Stomach (tissue), 9 donors: ENCODE results near the gene CPT1B. TPM values are rescaled to one million over a fixed set of nuclear protein-coding genes. Genes with fewer than 3 reads are reported as not detected.

Source experiments
- DNase-seq, 2 donors: peaks; one replicate each; pipeline versions ENCODE4 v3.0.0 to v3.0.0-alpha.2; 2013 to 2019
- H3K27ac ChIP-seq, 5 donors: fragments of 200-600 bp in 4 of 5; sonication (generic) in 4 of 5; one replicate each; pipeline ENCODE4 v1.5.1; 2013 to 2019; ENCODE audit warnings: mild to moderate bottlenecking in 1 of 5, moderate library complexity in 1 of 5
- H3K27me3 ChIP-seq, 3 donors: fragments of 200-600 bp; sonication (generic); one replicate each; pipeline ENCODE4 v1.5.1; 2017 to 2019; ENCODE audit warnings: mixed run types in 1 of 3
- H3K36me3 ChIP-seq, 4 donors: fragments of 200-600 bp; sonication (generic); 1 replicate in 3 of 4; 2 replicates in 1 of 4; pipeline ENCODE4 v1.5.1; 2016 to 2019
- H3K4me1 ChIP-seq, 4 donors: fragments of 200-600 bp; sonication (generic); one replicate each; pipeline ENCODE4 v1.5.1; 2016 to 2019
- H3K4me3 ChIP-seq, 4 donors: fragments of 200-600 bp; sonication (generic) in 3 of 4; one replicate each; pipeline ENCODE4 v1.5.1; 2016 to 2019; ENCODE audit warnings: mild to moderate bottlenecking in 1 of 4
- H3K9me3 ChIP-seq, 4 donors: fragments of 200-600 bp; sonication (generic); one replicate each; pipeline ENCODE4 v1.5.1; 2016 to 2019
- CTCF ChIP-seq, 7 experiments: fragments of 450-650 bp in 4 of 7; fragments of 200-600 bp in 3 of 7; sonication (generic) in 3 of 7; IDR thresholded peaks; one replicate each; pipeline ENCODE4 v1.5.1; 2016 to 2019; ENCODE audit warnings: antibody characterized with exemption in 7 of 7, control low read depth in 2 of 7, mild to moderate bottlenecking in 1 of 7
- EP300 ChIP-seq: sonication (generic); formaldehyde crosslinking; IDR thresholded peaks from one replicate; pipeline ENCODE4 v1.6.1; 2017; ENCODE audit warnings: antibody characterized with exemption
- POLR2A ChIP-seq, 4 donors: fragments of 450-650 bp; IDR thresholded peaks; one replicate each; pipeline ENCODE4 v1.6.1; 2016; ENCODE audit warnings: antibody characterized with exemption in 4 of 4, control low read depth in 2 of 4, mild to moderate bottlenecking in 1 of 4, moderate library complexity in 1 of 4
- POLR2AphosphoS5 ChIP-seq, 3 donors: sonication (generic); formaldehyde crosslinking; IDR thresholded peaks; one replicate each; pipeline ENCODE4 v1.6.1; 2016; ENCODE audit warnings: antibody characterized with exemption in 3 of 3
- WGBS, 5 donors: extraction: QIAGEN DNeasy Blood & Tissue Kit in 3 of 5; methylation state at CpG; one replicate each; pipeline versions ENCODE4 v1.1.5 to v1.1.7; 2013 to 2018; 5-methylcytosine and 5-hydroxymethylcytosine counted together
- intact Hi-C: fragments of 100-400 bp; cut with DNase I; formaldehyde crosslinking; loops from one replicate; pipeline ENCODE4 v1.15.1; 2023; ENCODE audit warnings: low total_unique reads
- polyA plus RNA-seq, 3 donors: library from polyadenylated mRNA; stranded (reverse); fragments of 200-250 nt; gene quantifications; one replicate each; pipeline ENCODE4 v1.2.3, GENCODE V29; 2013
- total RNA-seq, 5 donors: library from RNA; depleted of rRNA; stranded (reverse); fragments of >200 nt; gene quantifications; one replicate each; pipeline versions ENCODE4 v1.1.0 to v1.2.3, GENCODE V29; 2014 to 2016
- donor health status: healthy with polysubstance abuse.
- donor health status: Bipolar disorder and iron deficiency.
- donor health status: healthy.

CPT1B gene
- total and polyA plus RNA-seq, 8 donors: 6.6 to 164 (median 21.0) TPM

- peak within 1 kb of the TSS; percentile 95 to 100 (median 98) for H3K27ac ChIP-seq
- peak; percentile 99 for DNase-seq
- WGBS, 5 donors: 0% methylated on average over 3 to 96 of the region's 96 CpGs
- peak within 1 kb of the TSS; percentile 66 to 82 (median 79) for H3K4me3 ChIP-seq
- H3K4me1 ChIP-seq: peaks cover 32 to 46% (median 37%) of the 10 kb centered on the region in 4 donors
- TF ChIP-seq EP300 (no peak), POLR2AphosphoS5 (IDR thresholded peaks at IDR 0.05) (peak; percentile 6 to 84 (median 72)), CTCF (IDR thresholded peaks at IDR 0.05) (no peak), POLR2A (IDR thresholded peaks at IDR 0.05) (peak in 2 of 4 donors; percentile 3 to 67)
- peaks cover 0 to 8% (median 5%) of the 10 kb centered on the region in 3 donors for H3K27me3 ChIP-seq
- peaks cover 0 to 27% (median 17%) of the 10 kb centered on the region in 4 donors for H3K36me3 ChIP-seq
- intact Hi-C loops: no loop called here
- H3K9me3 ChIP-seq: no peaks in the 10 kb centered on the region
These were observed 4.5 kb upstream of the CPT1B start, which contains the start of gene CHKB for GRCh38 chr22:50582493-50583293. Gene CHKB (minus strand): TSS chr22:50582849. CDS start chr22:50582781, 68 bp downstream.

GRCh38 chr22:50581950-50582492 is 3.8 kb upstream of the CPT1B start:
- DNase-seq: no peak
- intact Hi-C loops: no loop called here
- Histone ChIP-seq H3K36me3 (peaks cover 0 to 27% (median 17%) of the 10 kb centered on the region in 4 donors), H3K4me3 (peak overlapping the region; percentile 66 to 82 (median 79)), H3K4me1 (peaks cover 32 to 46% (median 39%) of the 10 kb centered on the region in 4 donors), H3K9me3 (no peaks in the 10 kb centered on the region), H3K27ac (peak overlapping the region; percentile 95 to 100 (median 98)), H3K27me3 (peaks cover 0 to 15% (median 5%) of the 10 kb centered on the region in 3 donors)
- TF ChIP-seq EP300 (no peak), POLR2AphosphoS5 (IDR thresholded peaks at IDR 0.05) (no peak), POLR2A (IDR thresholded peaks at IDR 0.05) (no peak), CTCF (IDR thresholded peaks at IDR 0.05) (no peak)
- 6 to 10% (median 9%) methylated on average over 19 to 39 of the region's 39 CpGs for WGBS, 5 donors

DNA sequence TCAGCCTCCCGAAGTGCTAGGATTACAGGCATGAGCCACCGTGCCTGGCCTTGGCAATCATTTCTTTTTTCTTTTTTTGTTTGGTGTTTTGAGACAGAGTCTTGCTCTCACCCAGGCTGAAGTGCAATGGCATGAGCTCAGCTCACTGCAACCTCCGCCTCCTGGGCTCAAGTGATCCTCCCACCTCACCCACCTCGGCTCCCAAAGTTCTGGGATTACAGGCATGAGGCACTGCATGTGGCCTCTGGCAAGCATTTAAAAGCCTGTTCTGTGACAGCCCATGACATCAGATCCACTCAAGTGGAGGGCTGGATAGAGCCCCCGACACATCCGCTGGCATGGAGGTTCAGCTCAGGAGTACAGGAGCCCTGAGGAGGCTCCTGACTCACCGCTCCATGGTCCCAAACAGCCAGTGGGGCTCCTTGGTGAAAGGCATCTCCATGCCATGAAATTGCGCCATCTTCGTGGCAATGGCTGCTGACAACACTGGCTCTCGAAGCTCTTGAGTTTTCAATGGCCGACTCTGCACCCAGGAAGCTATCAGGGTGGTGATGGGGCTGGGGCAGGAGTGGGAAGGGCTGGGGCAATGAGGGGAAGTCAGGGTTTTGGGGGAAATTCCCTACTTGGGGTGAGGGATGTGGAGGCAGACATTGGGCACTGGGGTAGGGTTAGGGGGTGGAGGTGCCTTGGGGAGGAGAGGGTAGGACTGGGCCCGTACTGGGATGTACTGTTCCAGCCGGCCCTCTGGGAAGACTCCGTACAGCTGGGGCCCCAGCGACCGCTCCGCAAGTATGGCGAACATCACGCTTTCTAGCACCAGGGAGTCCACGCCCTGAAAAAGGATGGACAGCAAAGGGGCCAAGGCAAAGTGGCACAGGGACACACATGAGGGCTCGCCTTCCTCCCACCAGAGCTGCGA is 3.1 kb upstream of the CPT1B start:
- Histone ChIP-seq H3K36me3 (peaks cover 0 to 27% (median 17%) of the 10 kb centered on the region in 4 donors), H3K4me1 (peaks cover 32 to 46% (median 39%) of the 10 kb centered on the region in 4 donors), H3K4me3 (peak overlapping the region; percentile 66 to 82 (median 79)), H3K9me3 (no peaks in the 10 kb centered on the region), H3K27ac (peak overlapping the region in 4 of 5 donors; percentile 95 to 100 (median 98)), H3K27me3 (peaks cover 0 to 15% (median 5%) of the 10 kb centered on the region in 3 donors)
- no peak for DNase-seq
- 88 to 94% (median 92%) methylated on average over 22 of the region's 22 CpGs for WGBS, 5 donors
- no peak for TF ChIP-seq POLR2AphosphoS5 (IDR thresholded peaks at IDR 0.05)
- TF ChIP-seq EP300: no peak
- TF ChIP-seq POLR2A (IDR thresholded peaks at IDR 0.05): no peak
- no peak for TF ChIP-seq CTCF (IDR thresholded peaks at IDR 0.05)
- intact Hi-C loops: no loop called here

GRCh38 chr22:50579752-50580151 is 1.5 kb upstream of the CPT1B start:
- intact Hi-C loops: no loop called here
- peaks cover 0 to 27% (median 17%) of the 10 kb centered on the region in 4 donors for H3K36me3 ChIP-seq
- H3K9me3 ChIP-seq: no peaks in the 10 kb centered on the region
- DNase-seq: no peak
- no peak overlapping the region for H3K27ac ChIP-seq
- H3K4me1 ChIP-seq: peaks cover 32 to 46% (median 39%) of the 10 kb centered on the region in 4 donors
- H3K27me3 ChIP-seq: peaks cover 0 to 15% (median 5%) of the 10 kb centered on the region in 3 donors
- 94 to 100% (median 95%) methylated on average over 4 of the region's 4 CpGs for WGBS, 5 donors
- TF ChIP-seq POLR2AphosphoS5 (IDR thresholded peaks at IDR 0.05) (no peak), CTCF (IDR thresholded peaks at IDR 0.05) (no peak)
- no peak overlapping the region for H3K4me3 ChIP-seq
